ENCODE results near the gene EEF1AKMT2.
"Not testable (repeated sequence)": the region's sequence is repeated elsewhere in the genome, so short reads cannot be mapped to it uniquely, and the experiment has no call there.

Gene EEF1AKMT2

GRCh38 chr10:124791547-124792348, at the start of gene EEF1AKMT2:
Gene EEF1AKMT2 (minus strand): TSS chr10:124791887. CDS start chr10:124791833, 54 bp downstream.
- peaks cover 10% of the 10 kb centered on the region for H3K36me3 ChIP-seq (ENCODE audit: control insufficient read depth, insufficient read depth, low read length)
- no peaks in the 10 kb centered on the region for H3K27me3 ChIP-seq (ENCODE audit: control insufficient read depth, insufficient read depth, low read length)
- no peaks in the 10 kb centered on the region for H3K4me1 ChIP-seq (ENCODE audit: control insufficient read depth, insufficient read depth, low read length)
- no peaks in the 10 kb centered on the region for H3K9me3 ChIP-seq (ENCODE audit: control insufficient read depth, insufficient read depth, low read length)
- H3K4me3 ChIP-seq (ENCODE audit: low read depth, low read length): peak within 1 kb of the TSS; percentile 58
- peak within 1 kb of the TSS; percentile 91 for H3K9ac ChIP-seq (ENCODE audit: low read depth, low read length)

GRCh38 chr10:124837687-124838086, 46.0 kb upstream of the EEF1AKMT2 start:
- no peaks in the 10 kb centered on the region for H3K4me1 ChIP-seq (ENCODE audit: control insufficient read depth, insufficient read depth, low read length)
- no peak overlapping the region for H3K4me3 ChIP-seq (ENCODE audit: low read depth, low read length)
- H3K36me3 ChIP-seq (ENCODE audit: control insufficient read depth, insufficient read depth, low read length): peaks cover 4% of the 10 kb centered on the region
- H3K9ac ChIP-seq (ENCODE audit: low read depth, low read length): no peak overlapping the region
- H3K9me3 ChIP-seq (ENCODE audit: control insufficient read depth, insufficient read depth, low read length): no peaks in the 10 kb centered on the region
- H3K27me3 ChIP-seq (ENCODE audit: control insufficient read depth, insufficient read depth, low read length): no peaks in the 10 kb centered on the region

DNA sequence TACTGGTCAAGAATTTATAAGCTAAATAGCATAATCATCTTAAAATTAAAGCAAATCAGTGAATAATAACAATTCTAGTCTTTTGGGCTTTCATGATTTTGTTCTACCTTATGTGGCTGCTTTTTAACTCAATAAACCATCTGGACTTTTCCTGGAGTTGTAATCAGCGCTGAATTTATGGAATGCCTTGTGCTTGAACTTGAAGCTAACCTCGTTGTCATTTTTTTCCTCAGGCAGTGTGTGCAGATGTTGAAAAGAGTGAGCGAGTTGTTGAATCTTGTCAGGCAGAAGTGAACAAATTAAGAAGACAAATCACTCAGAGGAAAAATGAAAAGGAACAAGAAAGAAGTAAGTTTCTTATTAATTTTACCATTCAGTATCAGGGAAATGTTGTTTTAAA, 39.4 kb upstream of the EEF1AKMT2 start:
- Histone ChIP-seq H3K4me1 (ENCODE audit: control insufficient read depth, insufficient read depth, low read length) (no peaks in the 10 kb centered on the region), H3K9me3 (ENCODE audit: control insufficient read depth, insufficient read depth, low read length) (no peaks in the 10 kb centered on the region), H3K27me3 (ENCODE audit: control insufficient read depth, insufficient read depth, low read length) (no peaks in the 10 kb centered on the region), H3K9ac (ENCODE audit: low read depth, low read length) (no peak overlapping the region), H3K36me3 (ENCODE audit: control insufficient read depth, insufficient read depth, low read length) (peaks cover 28% of the 10 kb centered on the region), H3K4me3 (ENCODE audit: low read depth, low read length) (no peak overlapping the region)

DNA sequence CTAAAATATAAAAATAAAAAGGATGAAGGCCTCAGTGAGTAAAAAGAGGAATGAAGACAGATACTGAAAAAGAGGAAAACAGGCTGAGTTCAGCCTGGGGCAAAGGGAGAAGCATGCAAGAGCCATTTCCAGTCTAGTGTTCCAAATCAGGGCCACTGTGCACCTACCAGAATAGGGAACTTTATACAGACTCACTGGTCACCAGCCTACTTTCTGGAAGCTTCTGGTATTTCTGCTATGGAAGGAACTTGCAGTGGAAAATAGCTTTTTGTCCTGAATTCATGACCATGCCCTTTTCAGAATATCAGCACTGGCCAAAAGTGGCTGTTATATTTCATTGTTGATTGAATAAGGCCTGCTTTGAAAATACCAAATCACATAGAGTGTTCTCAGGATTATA, 38.8 kb upstream of the EEF1AKMT2 start:
- Histone ChIP-seq H3K4me3 (ENCODE audit: low read depth, low read length) (no peak overlapping the region), H3K27me3 (ENCODE audit: control insufficient read depth, insufficient read depth, low read length) (no peaks in the 10 kb centered on the region), H3K9me3 (ENCODE audit: control insufficient read depth, insufficient read depth, low read length) (no peaks in the 10 kb centered on the region), H3K36me3 (ENCODE audit: control insufficient read depth, insufficient read depth, low read length) (peaks cover 29% of the 10 kb centered on the region), H3K4me1 (ENCODE audit: control insufficient read depth, insufficient read depth, low read length) (no peaks in the 10 kb centered on the region), H3K9ac (ENCODE audit: low read depth, low read length) (no peak overlapping the region)

DNA sequence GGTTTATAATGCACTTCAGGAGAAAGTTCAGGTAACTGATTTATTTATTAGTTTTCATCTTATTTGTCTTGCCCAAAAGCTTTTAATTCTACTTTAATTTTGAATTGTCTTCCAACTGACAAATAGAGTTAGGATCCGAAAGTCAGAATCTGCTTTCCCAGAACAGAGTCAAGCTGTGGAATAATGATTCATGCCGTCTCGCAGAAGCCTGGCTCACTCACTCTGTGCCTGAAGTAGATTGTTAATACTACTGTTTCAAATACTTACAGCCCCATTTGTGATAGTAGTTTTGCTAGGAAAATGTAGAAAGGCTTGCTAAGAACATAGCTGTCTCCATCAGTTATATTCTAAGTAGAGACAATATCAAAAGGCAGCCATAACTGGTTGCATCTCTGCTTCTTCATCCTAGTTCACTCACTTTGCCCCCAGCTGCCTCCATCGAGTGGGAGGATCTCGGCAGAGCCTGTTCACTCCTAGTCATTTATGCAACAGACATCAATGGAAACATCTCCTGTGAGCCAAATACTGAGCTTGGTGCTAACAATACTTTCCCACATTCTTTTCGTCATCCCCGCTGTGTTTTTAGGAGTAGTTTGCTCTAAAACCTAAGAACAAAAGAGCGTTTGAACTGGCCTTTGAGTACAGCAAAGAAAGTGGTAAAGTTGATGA, 37.9 kb upstream of the EEF1AKMT2 start:
- no peak overlapping the region for H3K9ac ChIP-seq (ENCODE audit: low read depth, low read length)
- no peak overlapping the region for H3K4me3 ChIP-seq (ENCODE audit: low read depth, low read length)
- peaks cover 29% of the 10 kb centered on the region for H3K36me3 ChIP-seq (ENCODE audit: control insufficient read depth, insufficient read depth, low read length)
- no peaks in the 10 kb centered on the region for H3K4me1 ChIP-seq (ENCODE audit: control insufficient read depth, insufficient read depth, low read length)
- no peaks in the 10 kb centered on the region for H3K27me3 ChIP-seq (ENCODE audit: control insufficient read depth, insufficient read depth, low read length)
- no peaks in the 10 kb centered on the region for H3K9me3 ChIP-seq (ENCODE audit: control insufficient read depth, insufficient read depth, low read length)

- Histone ChIP-seq H3K9ac (ENCODE audit: low read depth, low read length) (no peak overlapping the region), H3K36me3 (ENCODE audit: control insufficient read depth, insufficient read depth, low read length) (peaks cover 25% of the 10 kb centered on the region), H3K4me1 (ENCODE audit: control insufficient read depth, insufficient read depth, low read length) (no peaks in the 10 kb centered on the region), H3K9me3 (ENCODE audit: control insufficient read depth, insufficient read depth, low read length) (no peaks in the 10 kb centered on the region), H3K27me3 (ENCODE audit: control insufficient read depth, insufficient read depth, low read length) (no peaks in the 10 kb centered on the region), H3K4me3 (ENCODE audit: low read depth, low read length) (no peak overlapping the region)
Observed at GRCh38 chr10:124827474-124827873, 35.8 kb upstream of the EEF1AKMT2 start.

- peaks cover 29% of the 10 kb centered on the region for H3K36me3 ChIP-seq (ENCODE audit: control insufficient read depth, insufficient read depth, low read length)
Observed at GRCh38 chr10:124826262-124826661, 34.6 kb upstream of the EEF1AKMT2 start.

DNA sequence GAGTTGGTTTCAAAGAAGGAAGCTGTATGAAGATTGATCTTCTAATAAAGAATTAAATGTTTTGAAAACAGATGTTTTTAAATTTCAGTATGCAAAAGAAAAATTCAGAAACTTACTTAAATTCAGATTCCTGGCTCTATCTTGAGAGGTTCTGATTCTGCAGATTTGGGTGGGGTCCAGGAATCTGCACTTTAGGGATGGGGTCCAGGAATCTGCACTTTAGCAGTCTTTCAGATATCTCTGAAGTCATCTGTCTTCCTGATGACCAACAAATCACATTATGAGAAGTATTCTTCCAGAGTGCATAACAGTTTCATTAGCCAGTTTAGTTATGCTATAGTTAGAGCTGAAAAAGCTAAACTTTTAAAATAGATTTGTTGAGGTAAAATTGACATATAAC, 34.0 kb upstream of the EEF1AKMT2 start:
- Histone ChIP-seq H3K9ac (ENCODE audit: low read depth, low read length) (no peak overlapping the region), H3K4me3 (ENCODE audit: low read depth, low read length) (no peak overlapping the region), H3K9me3 (ENCODE audit: control insufficient read depth, insufficient read depth, low read length) (no peaks in the 10 kb centered on the region), H3K4me1 (ENCODE audit: control insufficient read depth, insufficient read depth, low read length) (no peaks in the 10 kb centered on the region), H3K36me3 (ENCODE audit: control insufficient read depth, insufficient read depth, low read length) (peaks cover 29% of the 10 kb centered on the region), H3K27me3 (ENCODE audit: control insufficient read depth, insufficient read depth, low read length) (no peaks in the 10 kb centered on the region)

More at GRCh38 chr10:124826262-124826661, 34.6 kb upstream of the EEF1AKMT2 start:
- H3K9me3 ChIP-seq (ENCODE audit: control insufficient read depth, insufficient read depth, low read length): no peaks in the 10 kb centered on the region
- H3K9ac ChIP-seq (ENCODE audit: low read depth, low read length): no peak overlapping the region
- no peaks in the 10 kb centered on the region for H3K4me1 ChIP-seq (ENCODE audit: control insufficient read depth, insufficient read depth, low read length)
- H3K27me3 ChIP-seq (ENCODE audit: control insufficient read depth, insufficient read depth, low read length): no peaks in the 10 kb centered on the region
- H3K4me3 ChIP-seq (ENCODE audit: low read depth, low read length): no peak overlapping the region

- not testable (repeated sequence) for H3K27me3 ChIP-seq (ENCODE audit: control insufficient read depth, insufficient read depth, low read length); H3K4me1 ChIP-seq (ENCODE audit: control insufficient read depth, insufficient read depth, low read length); H3K9ac ChIP-seq (ENCODE audit: low read depth, low read length); H3K4me3 ChIP-seq (ENCODE audit: low read depth, low read length); H3K9me3 ChIP-seq (ENCODE audit: control insufficient read depth, insufficient read depth, low read length)
- H3K36me3 ChIP-seq (ENCODE audit: control insufficient read depth, insufficient read depth, low read length): peaks cover 27% of the 10 kb centered on the region
Observed at GRCh38 chr10:124824932-124825331, 33.2 kb upstream of the EEF1AKMT2 start.

DNA sequence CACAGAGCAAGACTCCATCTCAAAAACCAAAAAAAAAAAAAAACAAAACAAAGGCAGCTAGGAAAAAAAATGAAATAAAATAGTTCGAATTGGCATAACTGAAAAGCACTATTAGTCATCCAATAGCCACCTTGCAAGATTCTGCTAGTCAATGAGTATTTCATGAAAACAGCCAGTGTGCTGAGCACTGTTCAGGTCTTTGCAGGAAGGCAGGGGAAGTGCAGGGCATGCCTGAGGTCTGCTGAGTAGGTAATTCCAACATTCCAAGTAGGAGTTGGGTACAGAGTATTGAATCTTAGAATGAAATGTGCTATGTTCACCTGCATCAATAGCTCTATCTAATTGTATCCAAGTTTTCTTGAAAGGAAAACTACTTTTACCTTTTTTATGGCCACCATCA, 32.8 kb upstream of the EEF1AKMT2 start:
- Histone ChIP-seq H3K9me3 (ENCODE audit: control insufficient read depth, insufficient read depth, low read length) (no peaks in the 10 kb centered on the region), H3K4me1 (ENCODE audit: control insufficient read depth, insufficient read depth, low read length) (no peaks in the 10 kb centered on the region), H3K27me3 (ENCODE audit: control insufficient read depth, insufficient read depth, low read length) (no peaks in the 10 kb centered on the region), H3K4me3 (ENCODE audit: low read depth, low read length) (no peak overlapping the region), H3K36me3 (ENCODE audit: control insufficient read depth, insufficient read depth, low read length) (peaks cover 23% of the 10 kb centered on the region), H3K9ac (ENCODE audit: low read depth, low read length) (no peak overlapping the region)

- Histone ChIP-seq H3K36me3 (ENCODE audit: control insufficient read depth, insufficient read depth, low read length) (peaks cover 14% of the 10 kb centered on the region), H3K9me3 (ENCODE audit: control insufficient read depth, insufficient read depth, low read length) (no peaks in the 10 kb centered on the region), H3K4me3 (ENCODE audit: low read depth, low read length) (no peak overlapping the region), H3K27me3 (ENCODE audit: control insufficient read depth, insufficient read depth, low read length) (no peaks in the 10 kb centered on the region), H3K9ac (ENCODE audit: low read depth, low read length) (no peak overlapping the region), H3K4me1 (ENCODE audit: control insufficient read depth, insufficient read depth, low read length) (no peaks in the 10 kb centered on the region)
Observed at GRCh38 chr10:124821520-124821919, 29.8 kb upstream of the EEF1AKMT2 start.

DNA sequence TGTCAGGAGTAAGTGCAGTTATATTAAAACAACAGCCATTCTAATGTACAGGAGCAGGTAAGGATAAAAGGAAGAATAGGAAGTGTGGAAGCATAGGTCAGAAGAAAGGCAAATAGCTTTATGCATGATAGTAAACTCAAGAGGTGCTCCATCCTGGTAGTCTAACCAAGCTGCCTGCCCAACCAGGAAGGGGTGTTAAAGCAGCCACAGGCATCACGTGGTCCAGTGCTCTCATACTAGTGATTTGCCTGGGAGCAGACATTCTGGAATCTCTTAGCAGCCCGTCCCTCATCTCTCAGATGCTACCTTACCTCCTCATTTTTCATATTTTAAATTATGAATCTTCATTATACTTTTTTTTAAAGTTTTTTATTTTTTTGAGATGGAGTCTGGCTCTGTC, 28.4 kb upstream of the EEF1AKMT2 start:
- Histone ChIP-seq H3K9ac (ENCODE audit: low read depth, low read length) (no peak overlapping the region), H3K9me3 (ENCODE audit: control insufficient read depth, insufficient read depth, low read length) (no peaks in the 10 kb centered on the region), H3K4me3 (ENCODE audit: low read depth, low read length) (no peak overlapping the region), H3K4me1 (ENCODE audit: control insufficient read depth, insufficient read depth, low read length) (no peaks in the 10 kb centered on the region), H3K36me3 (ENCODE audit: control insufficient read depth, insufficient read depth, low read length) (peaks cover 8% of the 10 kb centered on the region), H3K27me3 (ENCODE audit: control insufficient read depth, insufficient read depth, low read length) (no peaks in the 10 kb centered on the region)
